ENCODE results near the gene CTSW. TPM values are rescaled to one million over a fixed set of nuclear protein-coding genes. Genes with fewer than 3 reads are reported as not detected.

CTSW gene
- total RNA-seq, 4 donors from 2014 or later, result 0.76 to 5.0 (median 1.4) TPM; not detected in 1

DNA sequence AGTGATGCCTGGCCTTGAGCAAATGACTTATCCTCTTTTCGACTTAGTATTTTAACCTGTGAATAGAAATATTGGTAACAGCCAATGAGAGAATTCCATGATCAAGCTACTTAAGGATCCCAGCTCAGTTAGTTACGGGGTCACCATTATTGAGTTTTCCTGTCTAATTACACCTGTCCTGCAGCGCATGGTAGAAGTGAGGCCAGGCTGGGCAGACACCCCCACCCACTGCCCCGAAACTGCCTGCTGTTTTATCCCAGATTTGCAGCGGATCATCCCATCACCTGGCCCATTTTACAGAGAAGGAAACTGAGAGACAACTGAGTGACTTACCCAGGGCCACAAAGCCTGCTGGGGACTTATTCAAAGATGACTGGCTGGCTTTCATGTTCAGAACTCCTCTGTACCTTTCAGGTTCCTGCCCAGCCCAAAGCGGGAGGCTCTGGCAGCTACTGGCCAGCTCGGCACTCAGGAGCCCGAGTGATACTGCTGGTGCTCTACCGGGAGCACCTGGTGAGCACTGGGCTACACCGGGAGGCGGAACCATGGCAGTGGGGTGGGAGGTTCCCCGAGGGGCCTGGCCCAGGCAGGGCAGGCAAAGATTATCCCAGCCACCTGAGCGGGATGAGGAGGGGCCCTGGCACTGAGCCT is 18.0 kb upstream of the CTSW start:
- Histone ChIP-seq H3K4me3 (peak overlapping the region; percentile 87), H3K9me3 (no peaks in the 10 kb centered on the region), H3K4me1 (peaks cover 45% of the 10 kb centered on the region), H3K27me3 (no peaks in the 10 kb centered on the region), H3K36me3 (peaks cover 48% of the 10 kb centered on the region), H3K27ac (peak overlapping the region; percentile 97)
- peak in 1 of 2 donors; percentile 69 for DNase-seq (ENCODE audit: low spot score in 2 of 2)
- TF ChIP-seq EP300 (IDR thresholded peaks at IDR 0.05), result no peak
- no peak for TF ChIP-seq POLR2AphosphoS5 (IDR thresholded peaks at IDR 0.05)
- TF ChIP-seq, protein P1, sequence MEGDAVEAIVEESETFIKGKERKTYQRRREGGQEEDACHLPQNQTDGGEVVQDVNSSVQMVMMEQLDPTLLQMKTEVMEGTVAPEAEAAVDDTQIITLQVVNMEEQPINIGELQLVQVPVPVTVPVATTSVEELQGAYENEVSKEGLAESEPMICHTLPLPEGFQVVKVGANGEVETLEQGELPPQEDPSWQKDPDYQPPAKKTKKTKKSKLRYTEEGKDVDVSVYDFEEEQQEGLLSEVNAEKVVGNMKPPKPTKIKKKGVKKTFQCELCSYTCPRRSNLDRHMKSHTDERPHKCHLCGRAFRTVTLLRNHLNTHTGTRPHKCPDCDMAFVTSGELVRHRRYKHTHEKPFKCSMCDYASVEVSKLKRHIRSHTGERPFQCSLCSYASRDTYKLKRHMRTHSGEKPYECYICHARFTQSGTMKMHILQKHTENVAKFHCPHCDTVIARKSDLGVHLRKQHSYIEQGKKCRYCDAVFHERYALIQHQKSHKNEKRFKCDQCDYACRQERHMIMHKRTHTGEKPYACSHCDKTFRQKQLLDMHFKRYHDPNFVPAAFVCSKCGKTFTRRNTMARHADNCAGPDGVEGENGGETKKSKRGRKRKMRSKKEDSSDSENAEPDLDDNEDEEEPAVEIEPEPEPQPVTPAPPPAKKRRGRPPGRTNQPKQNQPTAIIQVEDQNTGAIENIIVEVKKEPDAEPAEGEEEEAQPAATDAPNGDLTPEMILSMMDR (IDR thresholded peaks at IDR 0.05), result no peak
- TF ChIP-seq POLR2A (IDR thresholded peaks at IDR 0.05), result no peak
- 79% methylated on average over 5 of the region's 13 CpGs for WGBS

GRCh38 chr11:65862191-65862735 is 17.4 kb upstream of the CTSW start:
- Histone ChIP-seq H3K27me3 (no peaks in the 10 kb centered on the region), H3K9me3 (no peaks in the 10 kb centered on the region), H3K4me1 (peaks cover 42% of the 10 kb centered on the region), H3K4me3 (no peak overlapping the region), H3K36me3 (peaks cover 54% of the 10 kb centered on the region), H3K27ac (no peak overlapping the region)
- DNase-seq (ENCODE audit: low spot score in 2 of 2), result no peak
- 90% methylated on average over 5 of the region's 5 CpGs for WGBS
- no peak for TF ChIP-seq POLR2AphosphoS5 (IDR thresholded peaks at IDR 0.05)
- no peak for TF ChIP-seq EP300 (IDR thresholded peaks at IDR 0.05)
- no peak for TF ChIP-seq POLR2A (IDR thresholded peaks at IDR 0.05)
- TF ChIP-seq, protein P1 (IDR thresholded peaks at IDR 0.05), result no peak

DNA sequence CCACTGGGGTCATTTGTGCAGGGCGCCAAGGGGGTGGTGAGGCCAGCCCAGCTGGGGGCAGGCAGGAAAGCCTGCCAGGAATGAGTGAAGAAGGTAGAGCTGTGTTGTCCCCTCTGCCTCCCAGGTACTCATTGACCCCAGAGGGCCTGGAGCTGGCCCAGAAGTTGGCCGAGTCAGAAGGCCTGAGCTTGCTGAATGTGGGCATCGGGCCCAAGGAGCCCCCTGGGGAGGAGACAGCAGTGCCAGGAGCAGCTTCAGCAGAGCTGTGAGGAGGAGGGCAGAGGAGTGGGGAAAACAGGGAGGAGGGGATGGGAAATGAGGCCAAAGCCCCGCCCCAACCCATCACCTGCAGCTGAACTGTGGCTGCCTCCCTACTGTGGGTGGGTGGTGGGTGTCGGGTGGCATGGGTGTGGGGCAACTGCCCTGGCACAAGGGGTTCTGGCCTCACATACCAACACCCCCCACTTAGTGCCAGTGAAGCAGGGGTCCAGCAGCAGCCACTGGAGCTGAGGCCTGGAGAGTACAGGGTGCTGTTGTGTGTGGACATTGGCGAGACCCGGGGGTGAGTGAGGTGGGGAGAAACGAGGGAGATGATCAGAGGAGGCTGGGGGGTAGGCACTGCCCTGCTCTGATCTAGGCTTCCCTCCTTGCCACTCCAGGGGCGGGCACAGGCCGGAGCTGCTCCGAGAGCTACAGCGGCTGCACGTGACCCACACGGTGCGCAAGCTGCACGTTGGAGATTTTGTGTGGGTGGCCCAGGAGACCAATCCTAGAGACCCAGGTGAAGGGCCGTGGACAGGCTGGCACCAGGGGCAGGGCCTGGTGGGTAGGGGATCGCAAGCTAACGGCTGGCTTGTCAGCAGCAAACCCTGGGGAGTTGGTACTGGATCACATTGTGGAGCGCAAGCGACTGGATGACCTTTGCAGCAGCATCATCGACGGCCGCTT is 16.4 kb upstream of the CTSW start:
- Histone ChIP-seq H3K27ac (no peak overlapping the region), H3K4me1 (peaks cover 42% of the 10 kb centered on the region)
- 87% methylated on average over 19 of the region's 24 CpGs for WGBS

DNA sequence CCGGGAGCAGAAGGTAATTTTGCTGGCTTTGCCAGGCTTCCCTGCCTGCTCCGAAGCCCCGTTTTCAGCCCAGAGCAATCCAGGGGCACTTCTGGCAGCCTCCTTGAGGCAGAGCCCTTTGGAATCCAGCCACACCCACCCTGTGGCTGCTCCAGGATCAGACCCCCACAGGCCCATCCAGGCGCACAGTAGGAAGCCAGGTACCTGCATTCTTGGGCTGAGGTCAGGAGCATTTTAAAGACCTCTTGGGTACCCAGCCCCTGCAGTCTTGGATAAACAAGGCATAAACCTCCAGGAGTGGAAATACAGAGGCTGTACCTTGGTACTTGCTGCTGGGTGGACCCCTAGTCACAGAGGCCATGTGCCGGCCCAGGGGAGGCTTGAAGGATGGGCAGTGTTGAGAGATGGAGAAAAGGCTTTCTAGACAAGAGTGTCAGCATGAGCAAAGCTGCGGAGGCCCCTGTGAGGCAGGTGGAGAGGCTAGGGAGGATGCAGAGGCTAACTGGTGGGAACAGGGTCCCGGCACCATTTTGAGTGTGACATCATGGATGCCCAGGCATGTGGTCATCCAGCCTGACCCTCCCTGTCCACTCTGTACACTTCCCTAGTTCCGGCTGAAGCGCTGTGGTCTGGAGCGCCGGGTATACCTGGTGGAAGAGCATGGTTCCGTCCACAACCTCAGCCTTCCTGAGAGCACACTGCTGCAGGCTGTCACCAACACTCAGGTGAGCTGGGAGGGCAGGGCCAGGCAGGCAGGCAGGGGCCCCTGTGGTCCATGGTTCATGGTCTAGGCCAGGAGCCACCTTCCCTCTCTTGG is 15.5 kb upstream of the CTSW start:
- no peak overlapping the region for H3K4me3 ChIP-seq
- H3K4me1 ChIP-seq, result peaks cover 33% of the 10 kb centered on the region
- no peak for TF ChIP-seq POLR2AphosphoS5 (IDR thresholded peaks at IDR 0.05)
- TF ChIP-seq EP300 (IDR thresholded peaks at IDR 0.05), result no peak
- TF ChIP-seq, protein P1 (IDR thresholded peaks at IDR 0.05), result no peak
- no peak for TF ChIP-seq POLR2A (IDR thresholded peaks at IDR 0.05)
- no peaks in the 10 kb centered on the region for H3K9me3 ChIP-seq
- WGBS, result 94% methylated on average over 8 of the region's 12 CpGs
- no peak overlapping the region for H3K27ac ChIP-seq
- no peaks in the 10 kb centered on the region for H3K27me3 ChIP-seq
- H3K36me3 ChIP-seq, result peaks cover 58% of the 10 kb centered on the region
- DNase-seq (ENCODE audit: low spot score in 2 of 2), result no peak

More for the DNA sequence above, 16.4 kb upstream of the CTSW start:
- H3K4me3 ChIP-seq, result no peak overlapping the region
- H3K27me3 ChIP-seq, result no peaks in the 10 kb centered on the region
- TF ChIP-seq EP300 (IDR thresholded peaks at IDR 0.05) (no peak), POLR2AphosphoS5 (IDR thresholded peaks at IDR 0.05) (no peak)
- TF ChIP-seq, protein P1 (IDR thresholded peaks at IDR 0.05), result no peak
- H3K9me3 ChIP-seq, result no peaks in the 10 kb centered on the region
- peak in 1 of 2 donors; percentile 57 for DNase-seq (ENCODE audit: low spot score in 2 of 2)
- peaks cover 58% of the 10 kb centered on the region for H3K36me3 ChIP-seq

All from suprapubic skin (tissue), 4 donors.